Astrocyte (in vitro differentiated cells and primary cell): ENCODE data around the gene NSMCE1. TPM values are rescaled to one million over a fixed set of nuclear protein-coding genes. Genes with fewer than 3 reads are reported as not detected.

Experiments used
- DNase-seq: peaks from one replicate; pipeline ENCODE4 v3.0.0-alpha.2; 2010; ENCODE audit warnings: low read depth
- FAIRE-seq: peaks from 2 replicates; lab custom pipeline; 2011; peaks lifted over from hg19 to GRCh38; lab: Jason Lieb, UNC
- H2AFZ ChIP-seq: 2 replicates; pipeline ENCODE4 v1.6.0; 2012; ENCODE audit warnings: low read depth, low read length, inconsistent platforms
- H3K27ac ChIP-seq: 2 replicates; pipeline ENCODE4 v1.5.1; 2011; ENCODE audit warnings: low read depth, low read length, inconsistent platforms
- H3K27me3 ChIP-seq: 2 replicates; pipeline ENCODE4 v1.6.0; 2011; ENCODE audit warnings: low read length, inconsistent platforms; ENCODE audit not compliant: insufficient read depth
- H3K36me3 ChIP-seq: 2 replicates; pipeline ENCODE4 v1.5.1; 2011; ENCODE audit warnings: low read length, inconsistent platforms; ENCODE audit not compliant: insufficient read depth
- H3K4me1 ChIP-seq: 2 replicates; pipeline ENCODE4 v1.5.1; 2011; ENCODE audit warnings: low read length, inconsistent platforms; ENCODE audit not compliant: insufficient read depth
- H3K4me2 ChIP-seq: 2 replicates; pipeline ENCODE4 v1.6.0; 2012; ENCODE audit warnings: low read length, inconsistent platforms
- H3K4me3 ChIP-seq: 2 replicates; pipeline ENCODE4 v1.5.1; 2011; ENCODE audit warnings: low read depth, mild to moderate bottlenecking, low read length, inconsistent platforms; ENCODE audit not compliant: insufficient read depth
- H3K79me2 ChIP-seq: 2 replicates; pipeline ENCODE4 v1.6.0; 2012; ENCODE audit warnings: mild to moderate bottlenecking, low read length, inconsistent platforms; ENCODE audit not compliant: insufficient read depth
- H3K9ac ChIP-seq: 2 replicates; pipeline ENCODE4 v1.6.0; 2012; ENCODE audit warnings: mild to moderate bottlenecking, low read length, inconsistent platforms
- H3K9me3 ChIP-seq: 2 replicates; pipeline ENCODE4 v1.5.1; 2012; ENCODE audit warnings: low read depth, mild to moderate bottlenecking, low read length, inconsistent platforms; ENCODE audit not compliant: insufficient read depth
- H4K20me1 ChIP-seq: 2 replicates; pipeline ENCODE4 v1.6.0; 2012; ENCODE audit warnings: low read length, inconsistent platforms; ENCODE audit not compliant: insufficient read depth
- H3K27ac Mint-ChIP-seq: one replicate; pipeline ENCODE4 v1.8.0; 2021; ENCODE audit warnings: mild to moderate bottlenecking, mixed read lengths; ENCODE audit not compliant: unreplicated experiment
- H3K27me3 Mint-ChIP-seq: one replicate; pipeline ENCODE4 v1.8.0; 2021; ENCODE audit warnings: low read depth, mixed read lengths; ENCODE audit not compliant: unreplicated experiment
- H3K36me3 Mint-ChIP-seq: one replicate; pipeline ENCODE4 v1.8.0; 2021; ENCODE audit warnings: low read depth, mixed read lengths; ENCODE audit not compliant: unreplicated experiment
- H3K4me1 Mint-ChIP-seq: one replicate; pipeline ENCODE4 v1.8.0; 2021; ENCODE audit warnings: low read depth, mixed read lengths; ENCODE audit not compliant: unreplicated experiment
- H3K4me3 Mint-ChIP-seq: one replicate; pipeline ENCODE4 v1.8.0; 2021; ENCODE audit warnings: mild to moderate bottlenecking, moderate library complexity, mixed read lengths; ENCODE audit not compliant: unreplicated experiment
- H3K9me3 Mint-ChIP-seq: one replicate; pipeline ENCODE4 v1.8.0; 2021; ENCODE audit warnings: mild to moderate bottlenecking, mixed read lengths; ENCODE audit not compliant: unreplicated experiment
- EZH2 ChIP-seq: IDR thresholded peaks from 2 replicates; pipeline ENCODE4 v1.6.1; 2012; ENCODE audit warnings: mild to moderate bottlenecking, low read length, inconsistent platforms; ENCODE audit not compliant: insufficient read depth
- total RNA-seq: library from RNA; stranded (reverse); gene quantifications from 2 replicates; pipeline ENCODE4 v1.2.1, GENCODE V29; 2021
- TF ChIP-seq, protein P1 (sequence below): IDR thresholded peaks from 2 replicates; pipeline ENCODE4 v1.5.1; 2011; ENCODE audit warnings: low read depth, mild to moderate bottlenecking, inconsistent platforms, low read length, moderate library complexity; ENCODE audit not compliant: insufficient read depth

NSMCE1 gene
- total RNA-seq, 1 donor from 2014 or later = 12.1 TPM

DNA sequence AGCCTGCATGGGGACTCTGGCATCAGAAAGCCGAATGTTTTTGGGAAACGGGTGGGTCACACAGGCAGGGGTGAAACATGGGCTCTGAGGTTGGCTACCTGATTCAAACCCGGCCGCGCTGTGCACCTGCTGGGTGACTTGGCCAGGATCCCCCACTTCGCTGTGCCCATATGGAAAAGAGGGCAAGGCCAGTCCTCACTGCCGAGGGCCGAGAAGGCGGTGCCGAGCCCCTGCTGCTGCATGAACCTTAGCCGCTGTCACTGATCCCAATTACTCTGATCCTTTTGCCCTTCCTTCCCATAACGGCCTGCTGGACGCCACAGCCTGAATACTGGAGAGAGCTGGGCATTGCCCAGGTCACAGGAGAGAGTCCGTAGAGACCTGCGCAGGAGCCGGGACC is 47.6 kb downstream of the NSMCE1 start:
- FAIRE-seq (no peak), DNase-seq (no peak)
- no peak overlapping the region for H3K27ac ChIP-seq

DNA sequence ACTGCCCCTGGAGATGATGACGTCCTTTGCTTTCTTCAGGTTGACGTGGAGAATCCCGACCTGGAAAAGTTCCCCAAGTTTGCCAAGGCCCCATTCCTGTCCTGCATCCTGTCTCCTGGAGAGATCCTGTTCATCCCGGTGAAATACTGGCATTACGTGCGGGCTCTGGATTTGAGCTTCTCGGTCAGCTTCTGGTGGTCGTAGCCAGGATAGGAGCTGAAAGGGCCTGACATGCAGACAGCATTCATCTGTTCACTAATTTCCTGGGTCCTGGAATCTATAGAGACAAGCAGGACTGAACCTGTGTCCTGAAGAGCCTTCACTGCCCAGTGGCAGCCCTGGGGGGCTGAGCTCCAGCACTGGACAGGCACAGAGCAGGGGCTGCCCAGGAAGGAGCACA is 48.0 kb downstream of the NSMCE1 start:
- H3K36me3 Mint-ChIP-seq = peaks cover 6% of the 10 kb centered on the region
- no peaks in the 10 kb centered on the region for H3K79me2 ChIP-seq
- H3K4me1 Mint-ChIP-seq = peaks cover 4% of the 10 kb centered on the region
- H3K4me2 ChIP-seq = no peak overlapping the region
- TF ChIP-seq EZH2 = no peak
- TF ChIP-seq, protein P1, sequence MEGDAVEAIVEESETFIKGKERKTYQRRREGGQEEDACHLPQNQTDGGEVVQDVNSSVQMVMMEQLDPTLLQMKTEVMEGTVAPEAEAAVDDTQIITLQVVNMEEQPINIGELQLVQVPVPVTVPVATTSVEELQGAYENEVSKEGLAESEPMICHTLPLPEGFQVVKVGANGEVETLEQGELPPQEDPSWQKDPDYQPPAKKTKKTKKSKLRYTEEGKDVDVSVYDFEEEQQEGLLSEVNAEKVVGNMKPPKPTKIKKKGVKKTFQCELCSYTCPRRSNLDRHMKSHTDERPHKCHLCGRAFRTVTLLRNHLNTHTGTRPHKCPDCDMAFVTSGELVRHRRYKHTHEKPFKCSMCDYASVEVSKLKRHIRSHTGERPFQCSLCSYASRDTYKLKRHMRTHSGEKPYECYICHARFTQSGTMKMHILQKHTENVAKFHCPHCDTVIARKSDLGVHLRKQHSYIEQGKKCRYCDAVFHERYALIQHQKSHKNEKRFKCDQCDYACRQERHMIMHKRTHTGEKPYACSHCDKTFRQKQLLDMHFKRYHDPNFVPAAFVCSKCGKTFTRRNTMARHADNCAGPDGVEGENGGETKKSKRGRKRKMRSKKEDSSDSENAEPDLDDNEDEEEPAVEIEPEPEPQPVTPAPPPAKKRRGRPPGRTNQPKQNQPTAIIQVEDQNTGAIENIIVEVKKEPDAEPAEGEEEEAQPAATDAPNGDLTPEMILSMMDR = no peak
- DNase-seq = no peak
- H2AFZ ChIP-seq = no peak overlapping the region
- H4K20me1 ChIP-seq = no peaks in the 10 kb centered on the region
- no peaks in the 10 kb centered on the region for H3K9me3 ChIP-seq
- no peaks in the 10 kb centered on the region for H3K27me3 ChIP-seq
- no peaks in the 10 kb centered on the region for H3K36me3 ChIP-seq
- H3K9ac ChIP-seq = no peak overlapping the region
- no peak for FAIRE-seq
- no peaks in the 10 kb centered on the region for H3K9me3 Mint-ChIP-seq
- no peak overlapping the region for H3K27ac Mint-ChIP-seq
- H3K27ac ChIP-seq = no peak overlapping the region
- H3K4me1 ChIP-seq = peaks cover 17% of the 10 kb centered on the region
- no peak overlapping the region for H3K4me3 Mint-ChIP-seq
- H3K4me3 ChIP-seq = no peak overlapping the region
- H3K27me3 Mint-ChIP-seq = no peaks in the 10 kb centered on the region

More for the DNA sequence above, 47.6 kb downstream of the NSMCE1 start:
- Histone ChIP-seq H3K9ac (no peak overlapping the region), H3K36me3 (no peaks in the 10 kb centered on the region), H3K27me3 (no peaks in the 10 kb centered on the region), H3K9me3 (no peaks in the 10 kb centered on the region), H3K4me3 (no peak overlapping the region), H4K20me1 (no peaks in the 10 kb centered on the region), H3K4me1 (peaks cover 17% of the 10 kb centered on the region), H3K4me2 (no peak overlapping the region), H3K79me2 (no peaks in the 10 kb centered on the region), H2AFZ (no peak overlapping the region)
- Mint-ChIP-seq H3K4me1 (peaks cover 4% of the 10 kb centered on the region), H3K27me3 (peaks cover under 1% of the 10 kb centered on the region), H3K4me3 (no peak overlapping the region), H3K36me3 (peaks cover 5% of the 10 kb centered on the region), H3K27ac (no peak overlapping the region), H3K9me3 (no peaks in the 10 kb centered on the region)
- TF ChIP-seq, protein P1 = no peak
- TF ChIP-seq EZH2 = no peak

DNA sequence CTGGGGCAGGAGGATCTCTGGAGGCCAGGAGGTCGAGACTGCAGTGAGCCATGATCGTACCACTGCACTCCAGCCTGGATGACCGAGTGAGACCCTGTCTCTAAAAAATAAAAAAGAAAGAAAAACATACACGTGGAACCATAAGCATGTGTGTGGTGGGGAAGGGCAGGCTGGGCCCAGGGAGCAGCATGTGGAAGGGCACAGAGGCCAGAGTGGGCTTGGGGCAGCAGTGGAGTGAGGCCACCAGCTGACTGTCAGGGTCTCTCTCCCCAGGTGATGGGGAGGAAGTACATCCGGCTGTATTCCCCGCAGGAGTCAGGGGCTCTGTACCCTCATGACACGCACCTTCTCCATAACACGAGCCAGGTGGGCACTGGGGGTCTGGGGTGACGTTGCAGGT is 48.5 kb downstream of the NSMCE1 start:
- Mint-ChIP-seq H3K27me3 (no peaks in the 10 kb centered on the region), H3K36me3 (peaks cover 8% of the 10 kb centered on the region), H3K4me3 (no peak overlapping the region), H3K27ac (no peak overlapping the region), H3K4me1 (peaks cover 4% of the 10 kb centered on the region), H3K9me3 (no peaks in the 10 kb centered on the region)
- FAIRE-seq (no peak), DNase-seq (no peak)
- Histone ChIP-seq H3K79me2 (no peaks in the 10 kb centered on the region), H3K36me3 (no peaks in the 10 kb centered on the region), H3K9me3 (no peaks in the 10 kb centered on the region), H3K4me2 (no peak overlapping the region), H4K20me1 (no peaks in the 10 kb centered on the region), H3K27ac (no peak overlapping the region), H3K4me3 (no peak overlapping the region), H2AFZ (no peak overlapping the region), H3K27me3 (no peaks in the 10 kb centered on the region), H3K4me1 (peaks cover 17% of the 10 kb centered on the region), H3K9ac (no peak overlapping the region)
- TF ChIP-seq EZH2 = no peak
